Muscle of arm (tissue), 12 donors: ENCODE measurements around the gene MDFI. TPM values are rescaled to one million over a fixed set of nuclear protein-coding genes. Genes with fewer than 3 reads are reported as not detected.
A peak's percentile ranks its signal among the peaks of the same experiment; 100 is the strongest.

Source experiments
- DNase-seq: peaks from one replicate; pipeline ENCODE4 v3.0.0-alpha.2; 2013
- polyA plus RNA-seq, 12 donors: library from polyadenylated mRNA; unstranded; fragments of 120-200 nt; gene quantifications; one replicate each; pipeline ENCODE4 v1.2.1, GENCODE V29; 2013; ENCODE audit not compliant: insufficient read length in 12 of 12

Gene MDFI
- polyA plus RNA-seq, 12 donors, result 29.6 to 84.0 (median 43.2) TPM; not detected in 1

DNA sequence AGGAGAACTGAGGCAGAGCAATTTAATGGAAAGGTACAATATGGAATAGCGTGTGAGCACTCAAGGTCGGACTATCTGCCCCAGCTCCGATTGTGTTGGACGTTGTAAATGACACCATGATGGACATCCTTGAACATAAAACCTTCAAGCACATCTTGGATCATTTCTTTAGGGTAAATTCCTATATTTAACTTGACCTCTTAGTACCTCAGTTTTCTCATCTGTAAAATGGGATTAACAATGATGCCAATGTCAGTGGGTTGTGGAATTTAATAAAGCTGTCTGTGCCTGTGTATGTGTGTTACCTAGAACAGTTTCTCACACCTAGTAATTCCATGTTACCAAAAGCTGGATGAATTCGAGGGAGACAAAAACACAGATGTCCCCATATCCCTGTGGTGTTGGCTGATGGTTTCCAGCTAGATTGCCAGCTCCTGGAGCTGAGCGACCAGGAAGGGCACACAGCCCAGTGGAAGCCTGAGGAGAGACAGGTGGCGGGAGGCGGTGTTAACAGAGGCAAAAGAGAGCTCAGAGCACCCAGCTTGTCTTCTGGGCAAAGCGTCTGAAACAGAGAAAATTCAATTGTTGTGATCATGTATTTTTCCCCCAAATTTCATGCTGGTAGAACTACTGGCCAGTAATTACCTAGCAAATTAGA is 32.6 kb downstream of the MDFI start:
- no peak for DNase-seq

DNA sequence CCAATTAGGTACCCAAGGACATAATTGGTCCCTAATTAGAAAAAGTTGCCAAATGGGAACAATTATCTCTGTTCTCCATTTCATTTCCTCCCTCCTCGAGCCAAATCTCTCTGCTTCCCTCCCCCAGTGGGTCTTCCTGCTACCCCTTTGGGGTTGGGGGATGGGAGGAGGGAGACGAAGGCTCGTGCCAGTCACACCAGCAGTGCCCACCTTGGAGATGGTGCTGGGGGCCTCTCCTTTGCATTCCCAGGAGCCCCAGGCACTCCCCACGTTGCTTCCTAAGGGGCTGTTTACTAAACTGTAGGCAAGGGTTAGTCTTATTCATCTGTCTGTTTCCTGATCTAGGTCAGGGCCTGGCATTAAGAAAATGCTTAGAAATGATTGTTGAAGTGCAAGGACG is 33.1 kb downstream of the MDFI start:
- no peak for DNase-seq

DNA sequence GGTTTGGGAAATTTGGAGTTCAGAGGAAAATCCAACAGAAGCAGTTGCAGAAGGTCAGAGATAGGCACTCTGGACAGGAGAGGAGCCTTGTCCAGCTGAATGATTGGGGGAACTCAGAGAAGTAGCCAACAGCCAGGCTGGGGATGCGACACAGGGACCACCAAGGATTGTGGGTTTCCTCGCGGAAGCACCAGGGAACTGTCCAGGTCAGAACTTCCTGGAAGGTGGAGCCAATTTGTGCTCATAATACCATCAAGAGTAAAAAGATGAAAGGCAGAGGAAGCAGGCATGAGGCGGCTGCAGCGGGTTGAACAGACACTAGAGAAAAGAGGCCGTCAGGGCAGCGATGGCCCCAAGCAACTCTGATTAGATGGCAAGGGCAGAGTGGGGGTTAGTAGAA is 33.7 kb downstream of the MDFI start:
- DNase-seq, result no peak

DNA sequence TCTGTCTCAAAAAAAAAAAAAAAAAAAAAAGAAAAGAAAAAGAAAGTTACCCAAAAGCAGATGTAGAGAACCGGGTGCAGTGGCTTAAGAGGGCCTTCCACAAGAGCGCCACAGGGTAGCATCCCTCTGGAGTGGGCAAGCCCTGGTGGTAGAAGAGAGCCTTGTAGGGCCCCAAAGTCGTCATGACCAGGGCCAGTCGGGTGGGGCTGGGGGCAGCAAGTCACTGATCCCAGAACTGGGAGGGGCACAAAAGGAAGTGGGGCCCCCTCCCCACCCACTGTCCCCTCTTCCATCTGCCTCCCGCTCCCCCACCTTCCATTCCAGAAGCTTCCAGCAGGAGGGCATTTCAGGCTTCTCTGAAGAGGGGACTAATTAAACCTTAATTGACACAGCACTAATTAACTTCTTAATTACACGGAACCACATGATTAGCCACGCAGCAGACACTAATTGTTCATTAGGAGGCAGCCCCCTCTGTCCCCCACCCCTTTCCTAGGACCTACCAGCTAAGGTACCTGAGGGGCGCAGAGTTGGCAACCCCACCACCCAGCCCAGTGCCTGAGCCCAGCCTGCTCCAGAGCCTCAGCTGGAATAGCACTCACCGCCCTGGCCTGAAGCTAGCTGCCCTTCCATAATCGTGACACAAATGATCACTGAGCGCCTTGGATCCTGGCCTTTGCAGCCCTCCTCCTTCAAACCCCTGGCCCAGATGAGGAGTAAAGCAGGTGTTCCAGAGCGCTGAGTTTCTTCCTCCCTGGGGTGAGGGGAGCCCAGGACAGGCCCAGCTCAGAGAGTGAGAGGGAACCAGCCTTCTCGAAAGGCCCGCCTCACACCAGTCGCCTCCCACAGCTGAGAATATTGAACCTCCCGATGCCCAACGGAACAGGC is 34.8 kb downstream of the MDFI start:
- DNase-seq, result no peak

DNA sequence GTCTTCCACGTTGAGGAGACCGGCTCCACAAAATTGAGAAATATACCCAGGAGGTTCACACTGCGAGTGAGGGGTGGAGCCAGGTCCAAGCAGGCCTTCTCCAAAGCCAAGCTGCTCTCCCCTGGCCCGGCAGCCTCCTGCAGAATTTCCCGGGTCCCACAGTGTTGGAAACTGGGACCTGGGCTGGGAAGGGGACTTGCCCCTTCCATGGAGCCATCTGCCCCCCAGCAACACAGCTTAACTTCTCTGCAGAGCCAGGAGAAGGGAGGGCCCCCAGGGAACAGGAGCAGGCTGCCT is 35.4 kb downstream of the MDFI start:
- no peak for DNase-seq

DNA sequence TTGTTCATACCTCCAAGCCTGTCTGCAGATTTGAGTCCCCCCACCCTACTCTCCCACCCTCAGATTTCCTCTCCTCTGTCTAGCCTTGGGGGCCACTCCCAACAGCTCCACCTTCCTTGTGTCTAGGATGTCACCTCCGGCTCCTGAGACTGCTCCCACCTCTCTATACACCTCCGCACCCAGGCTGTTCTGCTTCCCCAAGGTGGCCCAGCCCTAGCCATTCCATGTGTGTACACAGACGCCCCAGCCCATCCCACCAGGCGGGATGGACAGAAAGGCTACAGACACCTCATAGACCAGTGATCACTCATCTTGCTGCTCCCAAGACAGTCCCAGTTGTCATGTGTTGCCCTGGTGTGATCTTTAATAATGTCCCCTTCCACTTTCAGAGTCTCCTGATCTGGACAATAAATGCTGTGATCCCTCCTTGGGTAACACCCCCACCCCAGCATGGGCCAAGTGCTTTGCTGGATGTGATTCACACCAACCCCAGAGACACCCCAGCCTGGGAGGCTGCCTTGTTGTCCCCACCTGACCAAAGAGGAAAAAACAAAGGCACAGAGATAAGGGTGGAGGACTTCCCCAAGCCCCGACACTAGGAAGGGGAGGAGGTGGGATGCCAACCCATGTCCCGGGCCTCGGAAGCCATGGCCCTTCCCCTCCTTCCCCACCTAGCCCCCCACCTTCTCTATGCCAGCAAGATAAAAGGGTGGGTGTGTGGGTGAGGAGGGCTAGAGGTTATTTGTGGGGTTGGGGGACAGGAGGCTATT is 36.1 kb downstream of the MDFI start:
- DNase-seq, result no peak

DNA sequence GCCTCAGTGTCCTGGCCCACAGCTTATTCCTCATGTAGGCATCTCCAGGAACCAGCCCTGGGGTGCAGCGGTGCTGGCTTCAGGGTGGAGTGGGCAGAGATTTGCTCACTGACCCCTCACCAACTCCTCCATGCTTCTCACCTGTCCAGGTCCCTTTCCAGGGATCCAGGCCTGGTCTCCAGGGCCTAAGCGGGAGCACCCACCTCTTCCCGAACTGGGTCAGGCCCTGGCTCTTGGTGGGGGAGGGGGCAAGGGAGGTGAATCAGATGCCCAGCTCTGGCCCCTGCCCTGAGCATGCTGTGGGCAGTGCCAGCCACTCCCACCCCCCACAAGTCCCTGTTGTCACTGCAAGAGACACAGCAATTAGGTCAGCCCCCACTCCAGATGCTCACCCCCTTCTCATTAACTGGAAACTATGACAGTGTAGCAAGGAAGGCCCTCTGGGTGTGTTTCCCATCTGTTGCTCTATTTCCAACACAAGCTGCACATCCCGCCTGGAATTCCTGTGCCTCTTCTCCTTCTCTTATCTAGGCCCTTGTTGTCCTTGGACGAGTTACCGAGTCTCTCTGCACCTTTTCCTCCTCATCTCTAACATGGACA is 37.0 kb downstream of the MDFI start:
- DNase-seq, result no peak

DNA sequence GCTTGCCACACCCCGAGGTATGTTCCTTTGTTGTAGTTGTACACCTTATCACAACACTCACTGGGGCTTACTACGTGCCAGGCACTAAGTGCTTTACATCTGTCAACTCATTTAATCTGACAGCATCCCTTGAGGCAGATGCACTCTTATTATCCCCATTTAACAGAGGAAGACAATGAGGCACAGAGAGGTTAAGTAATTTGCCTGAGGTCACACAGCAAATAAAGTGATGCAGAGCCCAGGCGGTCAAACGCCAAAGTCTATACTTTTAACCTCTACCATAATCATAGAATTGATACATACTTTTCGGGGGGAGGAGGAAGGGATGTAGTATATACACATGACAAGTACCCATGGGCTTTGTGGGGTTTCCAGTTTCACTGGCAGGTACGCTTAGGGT is 37.7 kb downstream of the MDFI start:
- no peak for DNase-seq

DNA sequence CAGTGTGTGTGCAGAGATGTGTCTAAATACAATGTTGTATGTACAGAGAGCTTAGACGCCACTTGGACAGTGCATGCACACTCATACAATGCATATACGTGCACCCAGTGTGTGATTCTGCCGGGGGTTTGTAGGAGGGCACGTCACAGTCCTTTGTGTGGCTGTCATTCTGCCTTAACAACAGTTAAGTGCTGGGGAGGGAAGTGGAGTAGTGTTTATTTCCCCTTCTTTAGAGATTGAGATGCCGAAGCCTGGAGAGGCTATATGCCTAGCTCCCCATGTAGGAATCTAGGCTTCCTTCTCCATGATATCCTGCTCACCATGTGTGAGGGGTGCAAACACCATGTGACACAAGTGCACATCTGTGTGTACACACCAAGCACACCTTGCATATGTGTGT is 38.2 kb downstream of the MDFI start:
- no peak for DNase-seq

DNA sequence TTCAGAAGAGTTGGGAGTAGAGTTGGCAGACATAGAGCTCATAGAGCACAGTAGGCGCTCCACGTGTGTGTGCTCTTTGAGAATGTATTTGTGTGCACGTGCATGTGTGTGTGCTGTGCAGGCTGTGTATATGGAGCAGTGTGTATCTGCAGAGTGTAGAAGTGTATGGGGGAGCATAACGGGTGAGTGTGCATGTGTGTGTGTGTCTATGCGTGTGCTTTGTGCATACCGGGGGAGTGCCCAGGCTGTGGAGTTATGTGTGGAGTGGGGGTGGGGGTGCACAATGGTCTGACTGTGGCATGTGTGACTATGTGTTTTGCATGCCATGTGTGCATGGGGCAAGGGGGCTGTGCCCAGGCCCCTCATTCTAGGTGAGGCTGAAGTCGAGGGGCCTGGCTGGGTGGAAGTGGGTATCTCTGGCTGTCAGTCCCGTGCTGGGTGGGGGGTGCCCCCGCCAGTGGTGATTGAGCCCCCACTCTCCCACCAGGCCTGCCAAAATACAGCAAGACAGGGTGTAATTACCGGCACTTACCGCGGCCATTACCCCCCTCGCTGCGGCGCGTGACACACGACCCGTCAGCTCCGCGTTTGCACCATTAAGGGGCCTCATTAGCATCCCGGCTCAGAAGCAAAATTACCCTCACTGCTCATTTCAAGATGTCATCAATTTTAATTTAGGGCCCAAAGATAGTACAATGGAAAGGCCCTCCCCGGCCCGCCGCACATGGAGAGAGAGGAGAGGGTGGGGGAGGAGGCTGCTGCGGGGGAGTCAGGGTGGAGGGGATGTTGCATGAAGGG is 39.1 kb downstream of the MDFI start:
- no peak for DNase-seq

DNA sequence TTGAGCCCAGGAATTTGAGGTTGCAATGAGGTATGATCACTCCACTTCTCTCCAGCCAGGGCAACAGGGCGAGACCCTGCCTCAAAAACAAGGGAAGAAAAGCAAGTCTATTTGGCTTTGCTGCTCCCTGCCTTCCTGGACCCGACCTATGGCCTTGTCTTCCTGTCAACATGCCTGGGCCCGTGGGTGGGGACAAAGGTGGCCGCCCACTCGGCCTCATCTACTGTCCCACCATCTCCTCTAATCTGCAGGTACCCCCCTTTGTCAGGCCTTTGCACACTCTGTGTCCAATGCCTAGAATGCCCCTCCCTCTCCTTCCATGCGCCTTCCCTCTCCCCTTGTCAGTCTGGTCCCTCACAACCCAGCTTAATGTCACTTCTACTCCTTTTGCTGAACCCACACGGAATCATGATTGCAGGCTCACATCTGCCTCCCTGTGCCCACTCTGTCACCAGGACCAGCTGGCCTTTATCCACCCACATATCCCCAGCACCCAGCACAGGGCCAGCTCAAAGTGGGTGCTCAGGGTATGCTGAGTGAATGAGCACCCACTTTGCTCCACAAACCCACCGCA is 40.3 kb downstream of the MDFI start:
- DNase-seq, result no peak

DNA sequence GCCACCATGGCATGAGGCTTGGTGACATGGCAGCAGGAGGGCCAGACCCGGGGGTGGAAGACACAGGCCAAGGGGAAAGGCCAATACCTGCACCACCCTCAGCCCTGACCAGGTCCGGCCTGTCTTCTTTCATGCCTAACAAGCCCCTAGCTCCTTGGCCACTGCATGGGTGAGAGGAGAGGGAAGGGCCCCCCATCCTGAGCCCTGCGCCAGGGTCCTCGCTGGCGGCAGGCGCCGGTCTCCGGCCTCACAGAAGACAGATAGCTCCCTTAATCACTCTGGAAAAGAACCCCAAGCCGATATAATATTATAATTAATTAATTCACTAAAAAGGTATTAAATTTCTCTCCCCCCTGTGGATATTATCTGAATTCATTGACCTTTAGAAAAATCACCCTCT is 41.4 kb downstream of the MDFI start:
- no peak for DNase-seq

DNA sequence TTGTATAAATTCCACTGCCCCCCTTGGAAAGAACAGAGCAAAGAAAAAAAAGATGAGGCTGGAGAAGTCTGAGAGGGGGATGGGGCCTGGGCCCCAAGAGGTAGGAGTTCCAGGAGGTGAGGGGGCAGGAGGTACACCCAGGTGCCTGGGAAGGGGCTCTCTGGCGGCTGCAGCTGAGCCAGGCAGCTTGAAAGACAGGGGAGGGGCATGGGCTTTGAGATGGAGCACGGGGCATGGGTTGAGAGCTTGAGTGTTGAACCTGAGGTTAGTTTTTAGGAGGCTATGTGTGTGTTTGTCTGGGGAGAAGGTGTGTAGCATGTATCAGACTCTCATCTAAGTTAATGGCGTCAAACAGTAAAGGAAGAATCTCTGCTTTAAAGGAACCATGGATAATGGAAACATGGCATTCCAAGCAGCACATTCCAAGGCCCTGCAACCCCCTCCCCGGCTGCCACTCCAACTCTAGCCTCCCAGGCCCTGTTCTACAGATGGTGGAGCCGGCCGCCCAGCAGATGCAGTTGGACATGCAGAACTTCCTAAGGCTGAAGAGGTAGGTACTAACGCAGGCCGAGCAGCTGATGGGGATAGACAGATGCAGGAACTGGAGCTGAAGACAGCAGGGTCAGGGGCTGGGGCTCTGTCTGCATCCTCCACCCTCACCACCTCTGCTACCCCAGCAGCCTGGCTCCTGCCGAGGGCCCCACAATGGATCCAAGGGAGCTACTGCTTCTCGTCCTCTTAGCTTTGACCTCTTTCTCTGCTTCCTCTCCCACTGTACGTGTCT is 42.1 kb downstream of the MDFI start:
- no peak for DNase-seq

DNA sequence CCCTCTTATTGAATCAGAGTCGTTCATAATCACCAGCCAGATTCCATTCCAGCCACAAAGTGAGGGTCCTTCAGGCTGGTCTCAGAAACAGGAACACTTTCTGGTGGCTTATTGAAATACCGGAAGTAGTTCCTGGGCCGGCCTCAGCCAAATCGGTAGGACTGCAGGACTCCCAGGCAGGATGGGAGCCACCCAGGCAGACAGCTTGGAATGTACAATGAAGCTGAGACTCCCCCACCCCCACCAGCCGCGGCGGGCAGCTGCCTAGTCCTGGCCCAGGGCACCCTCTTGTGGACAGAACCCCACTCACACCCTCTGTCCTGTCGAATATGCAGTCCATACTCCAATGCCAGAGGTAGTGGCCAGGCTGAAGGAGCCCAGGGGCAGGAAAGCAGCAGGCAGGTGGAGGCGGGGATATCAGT is 43.8 kb downstream of the MDFI start:
- peak; percentile 89 for DNase-seq

DNA sequence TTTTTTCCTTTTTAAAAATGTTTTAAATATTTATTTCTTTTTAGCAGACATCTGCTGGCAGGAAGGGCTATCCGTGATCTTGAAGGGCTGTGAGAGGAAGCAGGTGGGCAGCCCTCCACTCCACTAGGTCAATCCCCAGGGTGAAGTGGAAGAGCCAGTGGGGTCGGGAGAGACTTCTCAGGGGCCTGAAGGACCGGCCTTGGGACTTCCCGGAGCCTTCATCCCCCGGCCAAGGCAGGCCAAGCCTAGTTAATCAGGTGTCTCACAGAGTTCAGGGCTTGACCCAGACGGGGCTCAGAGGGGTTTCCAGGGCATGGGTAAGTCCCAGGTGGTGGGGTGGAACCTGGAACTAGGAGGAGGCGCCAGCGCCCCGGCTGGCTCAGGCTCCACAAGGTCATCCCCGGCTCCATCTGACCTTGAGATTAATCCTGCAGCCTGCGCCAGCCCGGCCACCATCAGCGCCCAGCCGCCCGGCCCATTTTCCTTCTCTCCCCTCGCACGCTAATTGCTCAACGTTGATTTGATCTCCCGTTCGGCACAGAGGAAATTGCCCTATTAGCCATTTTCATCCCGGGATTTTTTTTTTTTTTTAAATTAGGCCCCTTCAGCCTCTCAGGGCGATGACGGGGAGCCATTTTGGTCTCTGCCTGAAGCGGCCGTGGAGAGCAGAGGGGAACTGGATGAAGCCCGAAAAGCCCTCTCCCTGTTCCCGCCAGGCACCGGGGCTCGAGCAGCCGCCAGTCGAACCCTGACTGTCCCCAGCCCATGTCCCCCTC is 44.4 kb downstream of the MDFI start:
- DNase-seq, result no peak

DNA sequence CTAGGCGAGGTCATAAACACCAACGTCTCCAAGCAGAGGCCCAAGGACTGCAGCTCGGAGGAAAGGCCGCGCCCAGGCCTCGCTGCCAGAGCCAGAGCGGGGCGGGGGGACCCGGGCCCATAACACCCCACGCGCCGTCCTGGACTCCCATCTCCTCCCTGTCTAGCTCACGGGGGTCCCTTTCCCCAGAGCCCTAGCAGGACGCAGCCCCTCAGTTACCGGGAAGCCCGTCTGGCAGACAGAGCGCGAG is 44.9 kb downstream of the MDFI start:
- DNase-seq, result no peak

DNA sequence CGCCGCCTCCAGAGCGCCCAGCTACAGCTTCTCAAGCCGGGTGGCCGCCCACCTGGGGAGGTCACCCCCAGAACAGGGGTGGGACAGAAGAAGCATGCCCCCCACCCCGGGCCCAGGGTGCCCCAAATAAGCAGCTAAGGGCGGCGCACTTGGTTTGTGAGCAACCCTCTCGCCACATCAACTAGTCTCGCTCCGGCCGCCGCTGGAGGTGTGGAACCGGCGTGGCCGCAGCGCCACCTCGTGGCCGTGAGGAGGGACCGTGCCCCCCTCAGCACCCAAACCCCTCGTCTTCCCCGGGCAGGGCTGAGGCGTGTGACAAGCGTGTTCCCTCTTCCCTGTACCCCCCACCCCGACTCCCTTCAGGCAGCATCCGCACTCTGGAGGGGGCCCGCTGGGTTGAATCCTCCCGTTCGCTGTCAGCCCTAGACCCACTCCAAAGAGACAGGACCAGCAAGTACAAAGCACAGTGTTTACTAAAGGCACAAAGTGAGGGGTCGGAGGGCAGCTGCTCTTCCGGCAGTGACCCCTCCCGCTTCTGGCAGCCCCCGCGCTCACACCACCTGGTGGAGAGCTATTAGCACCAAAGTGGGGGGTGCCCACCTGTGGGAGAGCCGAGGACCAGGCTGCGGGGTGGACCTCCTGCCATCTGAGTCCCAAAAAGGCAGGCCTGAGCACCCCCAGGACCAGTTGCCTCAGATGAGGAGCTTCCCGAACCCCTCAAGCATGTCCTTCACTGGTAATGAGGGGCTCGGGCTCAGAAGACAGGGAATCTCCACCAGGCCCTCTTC is 45.4 kb downstream of the MDFI start:
- peak; percentile 86 for DNase-seq

DNA sequence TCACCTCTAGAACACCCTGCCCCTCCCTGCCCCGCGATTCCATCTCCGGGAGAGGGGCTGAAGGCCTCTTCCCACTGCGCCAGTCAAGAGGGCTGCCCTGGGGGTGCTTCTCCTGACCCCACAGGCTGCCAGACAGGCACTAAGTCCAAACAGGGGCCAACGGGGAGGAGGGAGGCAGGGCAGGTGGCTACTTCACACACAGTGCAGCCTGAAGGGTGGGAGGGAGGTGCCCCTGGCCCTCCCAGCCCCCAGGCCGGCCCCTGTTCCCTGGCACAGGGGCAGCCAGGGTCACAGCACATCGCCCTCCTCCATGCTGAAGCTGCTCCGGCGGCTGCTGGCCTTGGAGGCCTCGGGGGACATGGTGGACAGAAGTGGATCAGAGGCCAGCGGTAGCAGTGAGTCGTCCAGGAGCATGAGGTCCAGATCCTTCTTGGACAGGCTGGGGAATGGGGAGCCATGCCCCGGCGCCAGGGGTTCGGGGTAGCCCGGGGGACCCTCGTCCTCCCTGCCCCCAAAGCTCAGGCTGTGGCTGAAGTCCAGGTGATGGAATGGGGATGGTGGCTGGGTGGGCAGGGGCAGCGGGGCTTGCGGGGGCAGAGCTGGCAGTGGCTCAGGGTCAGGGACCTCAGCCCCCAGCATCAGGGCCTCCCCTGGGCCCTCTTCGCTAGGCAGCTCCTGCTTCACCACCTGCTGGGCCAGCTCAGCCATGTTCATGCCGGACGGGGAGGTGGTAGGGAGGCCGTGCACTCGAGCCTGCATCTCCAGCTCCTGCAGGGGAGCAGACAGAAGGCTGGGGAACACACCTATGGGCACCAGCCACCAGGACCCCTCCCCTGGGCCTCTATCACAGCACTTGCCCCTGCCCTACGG is 46.3 kb downstream of the MDFI start:
- no peak for DNase-seq
